ENCODE data around the gene ARID1A. TPM values are rescaled to one million over a fixed set of nuclear protein-coding genes. Genes with fewer than 3 reads are reported as not detected.
A peak's percentile ranks its signal among the peaks of the same experiment; 100 is the strongest.
"Not testable (repeated sequence)": the region's sequence is repeated elsewhere in the genome, so short reads cannot be mapped to it uniquely, and the experiment has no call there.

Gene ARID1A
- total RNA-seq, 1 donor from 2014 or later: 64.3 TPM

- no peaks in the 10 kb centered on the region for H3K36me3 ChIP-seq
- H3K9me3 ChIP-seq: no peaks in the 10 kb centered on the region
- intact Hi-C loops (cut with DNase I): no loop called here
- H3K27ac ChIP-seq: peak overlapping the region; percentile 7
- DNase-seq (no peak), ATAC-seq (no peak)
- no peak for TF ChIP-seq CTCF (IDR thresholded peaks at IDR 0.05)
- peaks cover 78% of the 10 kb centered on the region for H3K4me1 ChIP-seq
- no peaks in the 10 kb centered on the region for H3K27me3 ChIP-seq
- H3K4me3 ChIP-seq: no peak overlapping the region
Observed at GRCh38 chr1:26701266-26701994, 5.6 kb downstream of the ARID1A start.

- peaks cover 85% of the 10 kb centered on the region for H3K4me1 ChIP-seq
- peak overlapping the region; percentile 40 for H3K27ac ChIP-seq
- no peaks in the 10 kb centered on the region for H3K36me3 ChIP-seq
- no peak for DNase-seq
- H3K27me3 ChIP-seq: no peaks in the 10 kb centered on the region
- intact Hi-C loops (cut with DNase I): no loop called here
- ATAC-seq: no peak
- H3K4me3 ChIP-seq: no peak overlapping the region
- no peaks in the 10 kb centered on the region for H3K9me3 ChIP-seq
- no peak for TF ChIP-seq CTCF (IDR thresholded peaks at IDR 0.05)
Observed at GRCh38 chr1:26701995-26702679, 6.3 kb downstream of the ARID1A start.

- Histone ChIP-seq H3K27ac (no peak overlapping the region), H3K4me3 (no peak overlapping the region)
- no peak for TF ChIP-seq CTCF (IDR thresholded peaks at IDR 0.05)
Observed at GRCh38 chr1:26702680-26703038, 6.8 kb downstream of the ARID1A start.

GRCh38 chr1:26703478-26703877 is 7.7 kb downstream of the ARID1A start:
- Histone ChIP-seq H3K4me3 (no peak overlapping the region), H3K36me3 (no peaks in the 10 kb centered on the region), H3K9me3 (no peaks in the 10 kb centered on the region), H3K4me1 (peaks cover 96% of the 10 kb centered on the region), H3K27me3 (no peaks in the 10 kb centered on the region), H3K27ac (no peak overlapping the region)
- DNase-seq (no peak), ATAC-seq (no peak)
- no peak for TF ChIP-seq CTCF (IDR thresholded peaks at IDR 0.05)
- intact Hi-C loops (cut with DNase I): no loop called here

More at GRCh38 chr1:26702680-26703038, 6.8 kb downstream of the ARID1A start:
- intact Hi-C loops (cut with DNase I): no loop called here
- H3K4me1 ChIP-seq: peaks cover 90% of the 10 kb centered on the region
- H3K9me3 ChIP-seq: no peaks in the 10 kb centered on the region
- ATAC-seq (no peak), DNase-seq (no peak)
- H3K36me3 ChIP-seq: no peaks in the 10 kb centered on the region
- no peaks in the 10 kb centered on the region for H3K27me3 ChIP-seq

GRCh38 chr1:26704629-26705028 is 8.8 kb downstream of the ARID1A start:
- no peak for TF ChIP-seq CTCF (IDR thresholded peaks at IDR 0.05)
- H3K9me3 ChIP-seq: no peaks in the 10 kb centered on the region
- DNase-seq (no peak), ATAC-seq (no peak)
- intact Hi-C loops (cut with DNase I): no loop called here
- H3K4me3 ChIP-seq: no peak overlapping the region
- no peaks in the 10 kb centered on the region for H3K27me3 ChIP-seq
- no peak overlapping the region for H3K27ac ChIP-seq
- peaks cover 87% of the 10 kb centered on the region for H3K4me1 ChIP-seq
- H3K36me3 ChIP-seq: no peaks in the 10 kb centered on the region

- H3K36me3 ChIP-seq; H3K4me3 ChIP-seq; H3K9me3 ChIP-seq; ATAC-seq; intact Hi-C loops (cut with DNase I); H3K27ac ChIP-seq; H3K27me3 ChIP-seq; DNase-seq: not testable (repeated sequence)
- H3K4me1 ChIP-seq: peaks cover 81% of the 10 kb centered on the region
Observed at GRCh38 chr1:26705227-26705626, 9.4 kb downstream of the ARID1A start.

All from upper lobe of right lung (tissue), 1 donor.